Measurements from ENCODE around the gene FRS2.
A peak's percentile ranks its signal among the peaks of the same experiment; 100 is the strongest.

Gene FRS2

DNA sequence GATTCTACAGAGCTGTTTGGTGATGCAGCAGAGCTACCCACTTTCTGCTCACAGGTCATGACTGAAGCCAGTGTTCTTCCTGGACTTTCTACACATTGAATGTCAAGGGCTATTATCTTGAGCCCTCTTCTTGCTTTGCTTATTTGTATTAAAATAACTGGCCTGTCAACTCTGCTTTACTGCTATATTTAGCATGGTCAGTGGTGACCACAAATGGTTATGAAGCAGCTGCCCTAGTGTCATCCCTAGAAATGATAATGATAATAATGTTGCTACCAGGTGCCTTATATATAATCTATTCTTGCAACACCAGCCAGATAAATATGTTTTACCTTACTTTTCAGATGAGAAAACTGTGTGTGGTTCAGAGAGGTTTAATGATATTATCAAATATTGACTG, 143.2 kb downstream of the FRS2 start:
- DNase-seq (ENCODE audit: low read depth): no peak
- H3K4me3 ChIP-seq (ENCODE audit: low read depth, low read length): no peak overlapping the region
- TF ChIP-seq, protein P1, sequence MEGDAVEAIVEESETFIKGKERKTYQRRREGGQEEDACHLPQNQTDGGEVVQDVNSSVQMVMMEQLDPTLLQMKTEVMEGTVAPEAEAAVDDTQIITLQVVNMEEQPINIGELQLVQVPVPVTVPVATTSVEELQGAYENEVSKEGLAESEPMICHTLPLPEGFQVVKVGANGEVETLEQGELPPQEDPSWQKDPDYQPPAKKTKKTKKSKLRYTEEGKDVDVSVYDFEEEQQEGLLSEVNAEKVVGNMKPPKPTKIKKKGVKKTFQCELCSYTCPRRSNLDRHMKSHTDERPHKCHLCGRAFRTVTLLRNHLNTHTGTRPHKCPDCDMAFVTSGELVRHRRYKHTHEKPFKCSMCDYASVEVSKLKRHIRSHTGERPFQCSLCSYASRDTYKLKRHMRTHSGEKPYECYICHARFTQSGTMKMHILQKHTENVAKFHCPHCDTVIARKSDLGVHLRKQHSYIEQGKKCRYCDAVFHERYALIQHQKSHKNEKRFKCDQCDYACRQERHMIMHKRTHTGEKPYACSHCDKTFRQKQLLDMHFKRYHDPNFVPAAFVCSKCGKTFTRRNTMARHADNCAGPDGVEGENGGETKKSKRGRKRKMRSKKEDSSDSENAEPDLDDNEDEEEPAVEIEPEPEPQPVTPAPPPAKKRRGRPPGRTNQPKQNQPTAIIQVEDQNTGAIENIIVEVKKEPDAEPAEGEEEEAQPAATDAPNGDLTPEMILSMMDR (conservative IDR thresholded peaks at IDR 0.05; ENCODE audit: low read depth, low read length): no peak

- TF ChIP-seq, protein P1 (conservative IDR thresholded peaks at IDR 0.05; ENCODE audit: low read depth, low read length): no peak
- DNase-seq (ENCODE audit: low read depth): no peak
- H3K4me3 ChIP-seq (ENCODE audit: low read depth, low read length): no peak overlapping the region
These were observed 145.8 kb downstream of the FRS2 start for GRCh38 chr12:69616025-69616424.

GRCh38 chr12:69619050-69619449, 148.9 kb downstream of the FRS2 start:
- TF ChIP-seq, protein P1 (conservative IDR thresholded peaks at IDR 0.05; ENCODE audit: low read depth, low read length): no peak
- no peak overlapping the region for H3K4me3 ChIP-seq (ENCODE audit: low read depth, low read length)
- peak; percentile 26 for DNase-seq (ENCODE audit: low read depth)

DNA sequence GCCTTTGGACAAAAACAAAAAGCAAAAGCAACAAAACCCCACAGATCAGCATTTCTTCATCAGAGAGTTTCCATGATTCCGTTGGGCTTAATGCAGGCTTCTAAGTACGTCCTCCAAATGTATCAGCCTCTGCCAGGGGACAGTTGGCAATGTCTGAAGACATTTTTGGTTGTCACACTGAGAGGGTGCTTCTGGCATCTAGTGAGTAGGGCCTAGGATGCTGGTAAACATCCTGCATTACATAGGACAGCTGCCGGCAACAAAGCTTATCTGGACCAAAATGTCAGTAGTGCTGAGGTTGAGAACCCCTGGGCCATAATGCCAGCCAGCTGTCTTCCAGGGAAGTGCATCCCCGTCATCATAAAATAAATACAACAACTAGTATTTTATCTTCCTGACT, 149.9 kb downstream of the FRS2 start:
- H3K4me3 ChIP-seq (ENCODE audit: low read depth, low read length): no peak overlapping the region
- DNase-seq (ENCODE audit: low read depth): no peak
- TF ChIP-seq, protein P1 (conservative IDR thresholded peaks at IDR 0.05; ENCODE audit: low read depth, low read length): no peak

DNA sequence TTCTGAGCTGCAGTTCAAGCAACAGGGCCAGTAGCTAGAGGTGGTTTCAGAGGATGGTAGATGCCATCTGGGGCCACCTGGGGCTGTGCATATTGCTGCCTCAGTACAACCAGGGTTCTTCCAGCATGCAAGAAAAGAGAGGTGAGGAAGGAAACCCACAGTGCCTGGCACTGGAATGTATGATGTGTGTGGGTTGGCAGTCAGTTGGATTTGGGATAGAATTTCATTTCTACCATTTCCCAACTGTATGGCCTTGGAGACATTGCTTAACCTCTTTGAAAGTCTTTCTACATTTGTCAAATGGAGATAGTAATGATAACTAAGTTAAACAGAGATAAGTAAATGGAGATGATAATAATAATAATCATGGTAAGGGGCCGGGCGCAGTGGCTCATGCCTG, 150.7 kb downstream of the FRS2 start:
- TF ChIP-seq, protein P1 (conservative IDR thresholded peaks at IDR 0.05; ENCODE audit: low read depth, low read length): no peak
- H3K4me3 ChIP-seq (ENCODE audit: low read depth, low read length): no peak overlapping the region
- no peak for DNase-seq (ENCODE audit: low read depth)

DNA sequence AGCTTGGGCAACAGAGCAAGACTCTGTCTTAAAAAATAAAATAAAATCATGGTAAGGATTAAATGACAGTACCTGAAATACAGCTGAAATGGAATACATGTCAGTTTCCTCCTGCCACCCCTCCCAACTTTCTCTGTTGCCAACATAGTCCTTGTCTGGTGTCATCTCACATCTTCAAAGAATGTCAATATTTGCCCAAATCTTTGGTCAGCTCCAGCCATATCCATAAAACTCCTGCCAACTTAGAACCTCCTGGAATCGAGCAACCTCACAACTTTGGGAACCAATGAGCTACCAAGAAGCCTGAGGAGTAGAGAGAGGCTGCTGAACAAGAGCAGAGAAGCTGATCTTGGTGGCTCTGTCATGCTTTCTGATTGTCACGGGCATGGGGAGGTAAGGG, 151.4 kb downstream of the FRS2 start:
- no peak for DNase-seq (ENCODE audit: low read depth)
- H3K4me3 ChIP-seq (ENCODE audit: low read depth, low read length): no peak overlapping the region
- TF ChIP-seq, protein P1 (conservative IDR thresholded peaks at IDR 0.05; ENCODE audit: low read depth, low read length): no peak

DNA sequence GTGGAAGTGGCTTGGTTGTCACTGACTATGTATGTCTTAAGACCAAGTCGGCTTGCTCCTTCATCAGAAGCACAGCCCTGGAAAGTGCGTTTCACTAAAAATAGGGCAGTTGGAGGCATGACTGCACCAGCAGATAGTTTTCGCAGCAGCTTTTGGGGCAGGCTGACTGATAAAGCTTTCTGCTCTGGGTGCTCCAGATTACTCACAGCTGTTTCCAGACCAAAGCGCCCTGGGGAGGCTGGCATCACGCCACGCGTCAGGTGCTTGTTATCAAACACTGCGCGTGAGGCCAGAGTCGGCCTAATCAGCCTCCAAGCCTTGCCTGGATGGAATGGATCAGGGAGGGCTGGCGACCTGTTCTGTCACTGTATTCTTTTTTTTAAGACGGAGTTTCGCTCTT, 153.8 kb downstream of the FRS2 start:
- DNase-seq (ENCODE audit: low read depth): no peak
- TF ChIP-seq, protein P1 (conservative IDR thresholded peaks at IDR 0.05; ENCODE audit: low read depth, low read length): no peak
- H3K4me3 ChIP-seq (ENCODE audit: low read depth, low read length): no peak overlapping the region
